Measurements from ENCODE around the gene PAX4. TPM values are rescaled to one million over a fixed set of nuclear protein-coding genes. Genes with fewer than 3 reads are reported as not detected.

Gene PAX4
- polyA plus RNA-seq, 1 experiment = not detected

- CTCF ChIA-PET = no interaction called here
- TF ChIP-seq CTCF (IDR thresholded peaks at IDR 0.05; ENCODE audit: insufficient read depth, low read depth, low read length) = no peak
Measured at GRCh38 chr7:127647636-127648035, 29.7 kb upstream of the PAX4 start.

GRCh38 chr7:127644484-127644883 is 26.5 kb upstream of the PAX4 start:
- no peaks in the 10 kb centered on the region for H3K27me3 ChIP-seq (ENCODE audit: control insufficient read depth, insufficient read depth, low read length)
- H3K36me3 ChIP-seq (ENCODE audit: control insufficient read depth, insufficient read depth, low read length) = no peaks in the 10 kb centered on the region
- DNase-seq (ENCODE audit: low read depth) = no peak
- POLR2A ChIA-PET = no interaction called here
- no peak for TF ChIP-seq CTCF (IDR thresholded peaks at IDR 0.05; ENCODE audit: insufficient read depth, low read depth, low read length)
- no peak overlapping the region for H3K4me3 ChIP-seq (ENCODE audit: low read depth, low read length)
- CTCF ChIA-PET = interaction anchor here (1.1 kb wide), 1 partner anchor 55 kb away, joined by 3 read pairs; no protein-coding TSS in a partner anchor

More at GRCh38 chr7:127647636-127648035, 29.7 kb upstream of the PAX4 start:
- Histone ChIP-seq H3K27me3 (ENCODE audit: control insufficient read depth, insufficient read depth, low read length) (no peaks in the 10 kb centered on the region), H3K4me3 (ENCODE audit: low read depth, low read length) (no peak overlapping the region), H3K36me3 (ENCODE audit: control insufficient read depth, insufficient read depth, low read length) (no peaks in the 10 kb centered on the region)
- POLR2A ChIA-PET = no interaction called here
- no peak for DNase-seq (ENCODE audit: low read depth)

GRCh38 chr7:127638197-127638596 is 20.3 kb upstream of the PAX4 start:
- POLR2A ChIA-PET = no interaction called here
- TF ChIP-seq CTCF (IDR thresholded peaks at IDR 0.05; ENCODE audit: insufficient read depth, low read depth, low read length) = no peak
- no peaks in the 10 kb centered on the region for H3K36me3 ChIP-seq (ENCODE audit: control insufficient read depth, insufficient read depth, low read length)
- no peaks in the 10 kb centered on the region for H3K27me3 ChIP-seq (ENCODE audit: control insufficient read depth, insufficient read depth, low read length)
- no peak overlapping the region for H3K4me3 ChIP-seq (ENCODE audit: low read depth, low read length)
- CTCF ChIA-PET = interaction anchor here (0.6 kb wide), 2 partner anchors 17 to 22 kb away, joined by 3 read pairs; no protein-coding TSS in a partner anchor
- DNase-seq (ENCODE audit: low read depth) = no peak

GRCh38 chr7:127635659-127636285 is 17.8 kb upstream of the PAX4 start:
- no peaks in the 10 kb centered on the region for H3K36me3 ChIP-seq (ENCODE audit: control insufficient read depth, insufficient read depth, low read length)
- ChIA-PET CTCF (interaction anchor here (0.6 to 1.0 kb wide), 2 partner anchors 47 to 67 kb away, joined by 3 read pairs; no protein-coding TSS in a partner anchor), POLR2A (interaction anchor here (0.6 kb wide), 1 partner anchor 580 kb away, joined by 7 read pairs; no protein-coding TSS in a partner anchor)
- no peaks in the 10 kb centered on the region for H3K27me3 ChIP-seq (ENCODE audit: control insufficient read depth, insufficient read depth, low read length)
- DNase-seq (ENCODE audit: low read depth) = no peak
- no peak overlapping the region for H3K4me3 ChIP-seq (ENCODE audit: low read depth, low read length)
- no peak for TF ChIP-seq CTCF (IDR thresholded peaks at IDR 0.05; ENCODE audit: insufficient read depth, low read depth, low read length)

GRCh38 chr7:127632276-127632910 is 14.5 kb upstream of the PAX4 start:
- peak; percentile 63 for DNase-seq (ENCODE audit: low read depth)
- no peak for TF ChIP-seq CTCF (IDR thresholded peaks at IDR 0.05; ENCODE audit: insufficient read depth, low read depth, low read length)
- ChIA-PET POLR2A (no interaction called here), CTCF (interaction anchor here (1.1 to 1.5 kb wide), 2 partner anchors 17 to 43 kb away, joined by 4 read pairs; no protein-coding TSS in a partner anchor)
- Histone ChIP-seq H3K36me3 (ENCODE audit: control insufficient read depth, insufficient read depth, low read length) (no peaks in the 10 kb centered on the region), H3K27me3 (ENCODE audit: control insufficient read depth, insufficient read depth, low read length) (no peaks in the 10 kb centered on the region), H3K4me3 (ENCODE audit: low read depth, low read length) (no peak overlapping the region)
